ENCODE measurements around the gene PDE12. TPM values are rescaled to one million over a fixed set of nuclear protein-coding genes. Genes with fewer than 3 reads are reported as not detected.
A peak's percentile ranks its signal among the peaks of the same experiment; 100 is the strongest.

The PDE12 gene, protein sequence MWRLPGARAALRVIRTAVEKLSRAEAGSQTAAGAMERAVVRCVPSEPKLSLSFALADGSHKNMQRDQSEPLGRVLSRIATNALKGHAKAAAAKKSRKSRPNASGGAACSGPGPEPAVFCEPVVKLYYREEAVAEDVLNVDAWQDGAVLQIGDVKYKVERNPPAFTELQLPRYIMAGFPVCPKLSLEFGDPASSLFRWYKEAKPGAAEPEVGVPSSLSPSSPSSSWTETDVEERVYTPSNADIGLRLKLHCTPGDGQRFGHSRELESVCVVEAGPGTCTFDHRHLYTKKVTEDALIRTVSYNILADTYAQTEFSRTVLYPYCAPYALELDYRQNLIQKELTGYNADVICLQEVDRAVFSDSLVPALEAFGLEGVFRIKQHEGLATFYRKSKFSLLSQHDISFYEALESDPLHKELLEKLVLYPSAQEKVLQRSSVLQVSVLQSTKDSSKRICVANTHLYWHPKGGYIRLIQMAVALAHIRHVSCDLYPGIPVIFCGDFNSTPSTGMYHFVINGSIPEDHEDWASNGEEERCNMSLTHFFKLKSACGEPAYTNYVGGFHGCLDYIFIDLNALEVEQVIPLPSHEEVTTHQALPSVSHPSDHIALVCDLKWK
- total RNA-seq (10 to 100 TPM in 3 of 5 donors, 1 to 10 TPM in 2; 3.5 to 17.4 (median 10.3) TPM), polyA plus RNA-seq (1 to 10 TPM; 2.7 to 4.0 (median 3.1) TPM)
- long read RNA-seq, donor 1, full-length matches to known transcripts, result 2 of 2 reads
- long read RNA-seq, donor 1, partial matches to known transcripts, result 0 of 2 reads
- long read RNA-seq, donor 1, other reads (novel, unspliced or antisense), result 0 of 2 reads
- long read RNA-seq, donor 2, partial matches to known transcripts, result 0 of 1 reads
- long read RNA-seq, donor 2, other reads (novel, unspliced or antisense), result 0 of 1 reads
- long read RNA-seq, donor 3, result 0 reads
- long read RNA-seq, donor 4, result 0 reads
- long read RNA-seq, donor 5, full-length matches to known transcripts, result 2 of 2 reads
- long read RNA-seq, donor 5, partial matches to known transcripts, result 0 of 2 reads
- long read RNA-seq, donor 5, other reads (novel, unspliced or antisense), result 0 of 2 reads
- long read RNA-seq, donor 6, result 0 reads
- long read RNA-seq, donor 7, full-length matches to known transcripts, result 6 of 6 reads
- long read RNA-seq, donor 7, partial matches to known transcripts, result 0 of 6 reads
- long read RNA-seq, donor 7, other reads (novel, unspliced or antisense), result 0 of 6 reads
- long read RNA-seq, donor 8, full-length matches to known transcripts, result 6 of 6 reads
- long read RNA-seq, donor 8, partial matches to known transcripts, result 0 of 6 reads
- long read RNA-seq, donor 8, other reads (novel, unspliced or antisense), result 0 of 6 reads
- long read RNA-seq, donor 9, full-length matches to known transcripts, result 5 of 5 reads
- long read RNA-seq, donor 9, partial matches to known transcripts, result 0 of 5 reads
- long read RNA-seq, donor 9, other reads (novel, unspliced or antisense), result 0 of 5 reads
- long read RNA-seq, donor 10, full-length matches to known transcripts, result 1 of 1 reads
- long read RNA-seq, donor 10, partial matches to known transcripts, result 0 of 1 reads
- long read RNA-seq, donor 10, other reads (novel, unspliced or antisense), result 0 of 1 reads

GRCh38 chr3:57555738-57556458, at the start of gene PDE12:
TSS of gene PDE12 (plus strand) at chr3:57556274. CDS start at chr3:57556380, 106 bp downstream.
- Histone ChIP-seq H3K4me1 (peaks cover 16 to 48% (median 42%) of the 10 kb centered on the region in 4 donors), H3K36me3 (peaks cover 6 to 21% (median 19%) of the 10 kb centered on the region in 4 donors), H3K27me3 (no peaks in the 10 kb centered on the region), H3K9me3 (no peaks in the 10 kb centered on the region), H3K27ac (peak within 1 kb of the TSS; percentile 92 to 95 (median 95)), H3K4me3 (peak within 1 kb of the TSS; percentile 76 to 97 (median 84))
- TF ChIP-seq POLR2AphosphoS5 (IDR thresholded peaks at IDR 0.05), result peak; percentile 49 to 87 (median 86)
- TF ChIP-seq EP300 (IDR thresholded peaks at IDR 0.05), result no peak
- TF ChIP-seq, protein P1, sequence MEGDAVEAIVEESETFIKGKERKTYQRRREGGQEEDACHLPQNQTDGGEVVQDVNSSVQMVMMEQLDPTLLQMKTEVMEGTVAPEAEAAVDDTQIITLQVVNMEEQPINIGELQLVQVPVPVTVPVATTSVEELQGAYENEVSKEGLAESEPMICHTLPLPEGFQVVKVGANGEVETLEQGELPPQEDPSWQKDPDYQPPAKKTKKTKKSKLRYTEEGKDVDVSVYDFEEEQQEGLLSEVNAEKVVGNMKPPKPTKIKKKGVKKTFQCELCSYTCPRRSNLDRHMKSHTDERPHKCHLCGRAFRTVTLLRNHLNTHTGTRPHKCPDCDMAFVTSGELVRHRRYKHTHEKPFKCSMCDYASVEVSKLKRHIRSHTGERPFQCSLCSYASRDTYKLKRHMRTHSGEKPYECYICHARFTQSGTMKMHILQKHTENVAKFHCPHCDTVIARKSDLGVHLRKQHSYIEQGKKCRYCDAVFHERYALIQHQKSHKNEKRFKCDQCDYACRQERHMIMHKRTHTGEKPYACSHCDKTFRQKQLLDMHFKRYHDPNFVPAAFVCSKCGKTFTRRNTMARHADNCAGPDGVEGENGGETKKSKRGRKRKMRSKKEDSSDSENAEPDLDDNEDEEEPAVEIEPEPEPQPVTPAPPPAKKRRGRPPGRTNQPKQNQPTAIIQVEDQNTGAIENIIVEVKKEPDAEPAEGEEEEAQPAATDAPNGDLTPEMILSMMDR (IDR thresholded peaks at IDR 0.05), result peak in 1 of 7 experiments; percentile 7
- TF ChIP-seq POLR2A (IDR thresholded peaks at IDR 0.05), result peak in 2 of 4 donors; percentile 25 to 76
- intact Hi-C loops (cut with DNase I; ENCODE audit: low total_unique reads), result no loop called here
- peak; percentile 86 to 95 for DNase-seq
- 0 to 1% (median 0%) methylated on average over 44 to 54 of the region's 54 CpGs for WGBS, 5 donors

- Histone ChIP-seq H3K27me3 (no peaks in the 10 kb centered on the region), H3K27ac (no peak overlapping the region), H3K4me1 (no peaks in the 10 kb centered on the region), H3K36me3 (no peaks in the 10 kb centered on the region), H3K9me3 (no peaks in the 10 kb centered on the region), H3K4me3 (no peak overlapping the region)
- intact Hi-C loops (cut with DNase I; ENCODE audit: low total_unique reads), result no loop called here
- 59 to 76% (median 72%) methylated on average over 2 of the region's 2 CpGs for WGBS, 5 donors
- no peak for DNase-seq
- TF ChIP-seq POLR2AphosphoS5 (IDR thresholded peaks at IDR 0.05), result no peak
- TF ChIP-seq, protein P1 (IDR thresholded peaks at IDR 0.05), result no peak
- TF ChIP-seq EP300 (IDR thresholded peaks at IDR 0.05), result no peak
- no peak for TF ChIP-seq POLR2A (IDR thresholded peaks at IDR 0.05)
Measured at GRCh38 chr3:57512166-57512565, 43.9 kb upstream of the PDE12 start.

DNA sequence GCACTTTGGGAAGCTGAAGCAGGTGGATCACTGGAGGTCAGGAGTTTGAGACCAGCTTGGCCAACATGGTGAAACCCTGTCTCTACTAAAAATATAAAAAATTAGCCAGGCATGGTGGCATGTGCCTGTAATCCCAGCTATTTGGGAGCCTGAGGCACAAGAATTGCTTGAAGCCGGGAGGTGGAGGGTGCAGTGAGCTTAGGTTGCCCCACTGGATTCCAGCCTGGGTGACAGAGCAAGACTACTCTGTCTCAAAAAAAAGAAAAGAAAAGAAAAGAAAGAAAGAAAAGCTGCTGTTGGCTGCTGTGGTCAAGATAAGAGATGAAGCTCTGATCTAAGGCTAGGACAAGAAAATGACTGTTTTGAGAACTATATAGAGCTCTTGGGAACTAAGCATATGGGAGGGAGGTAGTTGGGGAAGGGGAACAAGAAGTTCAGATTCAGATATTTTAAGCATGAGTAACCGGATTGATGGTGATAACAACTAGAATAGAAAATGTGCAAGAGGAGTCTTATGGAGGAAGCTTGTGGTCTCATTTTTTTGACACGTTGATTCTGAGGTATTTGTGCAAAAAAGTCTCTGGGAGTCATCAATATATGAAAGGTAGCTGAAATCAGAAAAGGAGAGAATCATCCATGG, 37.7 kb upstream of the PDE12 start:
- H3K9me3 ChIP-seq, result no peaks in the 10 kb centered on the region
- no peaks in the 10 kb centered on the region for H3K27me3 ChIP-seq
- no peak for DNase-seq
- 61 to 73% (median 67%) methylated on average over 3 of the region's 3 CpGs for WGBS, 5 donors
- intact Hi-C loops (cut with DNase I; ENCODE audit: low total_unique reads), result no loop called here
- peaks cover 0 to 6% (median 0%) of the 10 kb centered on the region in 4 donors for H3K4me1 ChIP-seq
- no peak overlapping the region for H3K4me3 ChIP-seq
- TF ChIP-seq POLR2AphosphoS5 (IDR thresholded peaks at IDR 0.05), result no peak
- TF ChIP-seq, protein P1 (IDR thresholded peaks at IDR 0.05), result no peak
- no peak for TF ChIP-seq POLR2A (IDR thresholded peaks at IDR 0.05)
- TF ChIP-seq EP300 (IDR thresholded peaks at IDR 0.05), result no peak
- H3K27ac ChIP-seq, result no peak overlapping the region
- no peaks in the 10 kb centered on the region for H3K36me3 ChIP-seq
